Activated CD8-positive, alpha-beta T cell treated with anti-CD3 and anti-CD28 coated beads, Interleukin-2, amount 10 ng/mL, durations not matched to agents 7 days and 5 days (primary cell): ENCODE results near the gene GCDH. TPM values are rescaled to one million over a fixed set of nuclear protein-coding genes. Genes with fewer than 3 reads are reported as not detected.

ENCODE experiments used
- ATAC-seq: fragments of 150-1000 bp; cut with Tn5 transposase; one replicate; pipeline ENCODE4 v1.10.0; 2021; ENCODE audit warnings: moderate library complexity
- CTCF ChIA-PET: fragments of 350-600 bp; sonication (Branson Sonifier 250); formaldehyde crosslinking; loops from one replicate; lab custom pipeline; 2021; ENCODE audit warnings: antibody characterized with exemption; lab: Charles Lee
- POLR2A ChIA-PET: fragments of 350-600 bp; sonication (Branson Sonifier 250); formaldehyde crosslinking; loops from one replicate; lab custom pipeline; 2021; ENCODE audit warnings: antibody characterized with exemption; lab: Charles Lee
- DNase-seq: peaks from one replicate; pipeline ENCODE4 v3.0.0-alpha.2; 2020
- H3K27ac Mint-ChIP-seq: one replicate; pipeline ENCODE4 v1.8.0; 2021; ENCODE audit warnings: mild to moderate bottlenecking, mixed read lengths
- H3K27me3 Mint-ChIP-seq: one replicate; pipeline ENCODE4 v1.8.0; 2021; ENCODE audit warnings: low read depth, mixed read lengths
- H3K36me3 Mint-ChIP-seq: one replicate; pipeline ENCODE4 v1.8.0; 2021; ENCODE audit warnings: low read depth, mixed read lengths
- H3K4me1 Mint-ChIP-seq: one replicate; pipeline ENCODE4 v1.8.0; 2021; ENCODE audit warnings: low read depth, mixed read lengths
- H3K4me3 Mint-ChIP-seq: one replicate; pipeline ENCODE4 v1.8.0; 2021; ENCODE audit warnings: mild to moderate bottlenecking, mixed read lengths
- H3K9me3 Mint-ChIP-seq: one replicate; pipeline ENCODE4 v1.8.0; 2022; ENCODE audit warnings: mixed read lengths; ENCODE audit not compliant: insufficient read depth
- microRNA-seq: library from miRNA; unstranded; fragments of <30 nt; microRNA quantifications from one replicate; pipeline ENCODE4 v1.2.0, GENCODE V29; 2022
- total RNA-seq, 2 experiments: library from RNA; stranded (reverse); gene quantifications; one replicate each; pipeline ENCODE4 v1.2.3, GENCODE V29; 2021

Gene GCDH
- total RNA-seq, 2 experiments from 2014 or later, result 39.5 to 42.5 TPM

GRCh38 chr19:12944104-12944674 is 53.2 kb downstream of the GCDH start:
- H3K36me3 Mint-ChIP-seq, result peaks cover 91% of the 10 kb centered on the region
- no peak for ATAC-seq
- H3K9me3 Mint-ChIP-seq, result no peaks in the 10 kb centered on the region
- no peak for DNase-seq
- H3K27me3 Mint-ChIP-seq, result no peaks in the 10 kb centered on the region
- POLR2A ChIA-PET, result interaction anchor here (0.8 to 0.9 kb wide), 2 partner anchors 10 to 11 kb away, joined by 3 to 4 read pairs; partner anchors contain the start of gene FARSA
- H3K4me1 Mint-ChIP-seq, result peaks cover 76% of the 10 kb centered on the region
- CTCF ChIA-PET, result interaction anchor here (0.8 to 1.0 kb wide), 2 partner anchors 53 to 58 kb away, joined by 3 read pairs; partner anchors contain the start of gene GCDH
- H3K27ac Mint-ChIP-seq, result peak overlapping the region; percentile 65
- no peak overlapping the region for H3K4me3 Mint-ChIP-seq

DNA sequence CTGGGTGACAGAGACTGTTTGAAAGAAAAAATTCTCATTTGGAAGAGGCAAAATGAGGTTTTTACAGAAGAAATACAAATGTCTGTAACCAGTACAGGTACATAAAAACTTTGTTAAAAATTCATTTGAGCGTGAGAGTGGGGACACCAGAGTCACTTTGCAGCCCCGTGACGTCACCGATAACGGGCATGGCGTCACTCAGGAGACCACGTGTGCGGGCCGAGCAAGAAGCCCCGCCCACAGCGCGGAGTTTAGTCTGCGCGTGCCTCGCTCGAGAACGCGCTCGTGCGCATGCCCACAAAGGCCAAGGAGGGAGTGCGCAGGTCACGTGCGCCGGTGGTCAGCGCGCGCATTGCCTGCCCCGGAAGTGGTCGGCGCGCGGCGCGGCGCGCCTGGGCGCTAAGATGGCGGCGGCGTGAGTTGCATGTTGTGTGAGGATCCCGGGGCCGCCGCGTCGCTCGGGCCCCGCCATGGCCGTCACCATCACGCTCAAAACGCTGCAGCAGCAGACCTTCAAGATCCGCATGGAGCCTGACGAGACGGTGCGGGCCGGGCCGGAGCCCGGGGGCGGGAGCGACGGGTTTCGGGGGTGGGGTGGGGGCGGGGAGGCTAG is 54.6 kb downstream of the GCDH start, which contains the start of gene RAD23A:
Gene RAD23A (plus strand): TSS at position 384 of the 613 bp plus-strand sequence. CDS start 87 bp downstream, at position 471.
- DNase-seq (peak; percentile 98), ATAC-seq (peak; percentile 76)
- Mint-ChIP-seq H3K4me3 (peak within 1 kb of the TSS; percentile 91), H3K27me3 (no peaks in the 10 kb centered on the region), H3K27ac (peak within 1 kb of the TSS; percentile 96), H3K36me3 (peaks cover 88% of the 10 kb centered on the region), H3K9me3 (no peaks in the 10 kb centered on the region), H3K4me1 (peaks cover 72% of the 10 kb centered on the region)
- ChIA-PET CTCF (interaction anchor here (1.0 to 1.2 kb wide), 3 partner anchors 8 to 20 kb away, joined by 3 to 9 read pairs (median 5); partner anchors contain the start of gene CALR), POLR2A (interaction anchor here (0.9 to 1.3 kb wide), 4 partner anchors 8 to 153 kb away, joined by 3 to 7 read pairs (median 4); partner anchors contain the start of genes CALR and GADD45GIP1)

GRCh38 chr19:12946092-12946721 is 55.2 kb downstream of the GCDH start:
- ATAC-seq (peak; percentile 70), DNase-seq (peak; percentile 69)
- Mint-ChIP-seq H3K36me3 (peaks cover 88% of the 10 kb centered on the region), H3K27ac (peak overlapping the region; percentile 92), H3K27me3 (no peaks in the 10 kb centered on the region), H3K4me3 (peak overlapping the region; percentile 91), H3K4me1 (peaks cover 72% of the 10 kb centered on the region), H3K9me3 (no peaks in the 10 kb centered on the region)
- ChIA-PET CTCF (interaction anchor here (1.0 to 1.6 kb wide), 5 partner anchors 8 to 61 kb away, joined by 3 to 9 read pairs (median 5); partner anchors contain the start of gene CALR), POLR2A (interaction anchor here (0.7 to 1.3 kb wide), 6 partner anchors 8 to 154 kb away, joined by 3 to 7 read pairs (median 4); partner anchors contain the start of genes CALR, GADD45GIP1 and JUNB)

GRCh38 chr19:12946731-12947496 is 56.0 kb downstream of the GCDH start:
- H3K9me3 Mint-ChIP-seq, result no peaks in the 10 kb centered on the region
- ATAC-seq, result no peak
- H3K4me3 Mint-ChIP-seq, result peak overlapping the region; percentile 91
- ChIA-PET CTCF (interaction anchor here (0.6 to 2.1 kb wide), 7 partner anchors 8 to 62 kb away, joined by 3 to 17 read pairs (median 5); partner anchors contain the start of gene CALR), POLR2A (interaction anchor here (0.7 to 1.3 kb wide), 7 partner anchors 9 to 155 kb away, joined by 3 to 7 read pairs (median 3); partner anchors contain the start of genes CALR, GADD45GIP1 and JUNB)
- H3K27ac Mint-ChIP-seq, result peak overlapping the region; percentile 92
- no peaks in the 10 kb centered on the region for H3K27me3 Mint-ChIP-seq
- peaks cover 73% of the 10 kb centered on the region for H3K4me1 Mint-ChIP-seq
- peaks cover 87% of the 10 kb centered on the region for H3K36me3 Mint-ChIP-seq
- DNase-seq, result no peak

GRCh38 chr19:12947702-12948611 is 57.0 kb downstream of the GCDH start:
- peaks cover 71% of the 10 kb centered on the region for H3K4me1 Mint-ChIP-seq
- ChIA-PET POLR2A (interaction anchor here (1.0 to 1.3 kb wide), 4 partner anchors 10 to 17 kb away, joined by 3 to 6 read pairs (median 4); partner anchors contain the start of genes CALR and FARSA), CTCF (interaction anchor here (0.5 to 2.1 kb wide), 3 partner anchors 18 to 720 kb away, joined by 3 to 17 read pairs (median 9); no protein-coding TSS in a partner anchor)
- no peak for ATAC-seq
- H3K4me3 Mint-ChIP-seq, result no peak overlapping the region
- no peak for DNase-seq
- peaks cover 83% of the 10 kb centered on the region for H3K36me3 Mint-ChIP-seq
- H3K9me3 Mint-ChIP-seq, result no peaks in the 10 kb centered on the region
- peak overlapping the region; percentile 54 for H3K27ac Mint-ChIP-seq
- no peaks in the 10 kb centered on the region for H3K27me3 Mint-ChIP-seq

DNA sequence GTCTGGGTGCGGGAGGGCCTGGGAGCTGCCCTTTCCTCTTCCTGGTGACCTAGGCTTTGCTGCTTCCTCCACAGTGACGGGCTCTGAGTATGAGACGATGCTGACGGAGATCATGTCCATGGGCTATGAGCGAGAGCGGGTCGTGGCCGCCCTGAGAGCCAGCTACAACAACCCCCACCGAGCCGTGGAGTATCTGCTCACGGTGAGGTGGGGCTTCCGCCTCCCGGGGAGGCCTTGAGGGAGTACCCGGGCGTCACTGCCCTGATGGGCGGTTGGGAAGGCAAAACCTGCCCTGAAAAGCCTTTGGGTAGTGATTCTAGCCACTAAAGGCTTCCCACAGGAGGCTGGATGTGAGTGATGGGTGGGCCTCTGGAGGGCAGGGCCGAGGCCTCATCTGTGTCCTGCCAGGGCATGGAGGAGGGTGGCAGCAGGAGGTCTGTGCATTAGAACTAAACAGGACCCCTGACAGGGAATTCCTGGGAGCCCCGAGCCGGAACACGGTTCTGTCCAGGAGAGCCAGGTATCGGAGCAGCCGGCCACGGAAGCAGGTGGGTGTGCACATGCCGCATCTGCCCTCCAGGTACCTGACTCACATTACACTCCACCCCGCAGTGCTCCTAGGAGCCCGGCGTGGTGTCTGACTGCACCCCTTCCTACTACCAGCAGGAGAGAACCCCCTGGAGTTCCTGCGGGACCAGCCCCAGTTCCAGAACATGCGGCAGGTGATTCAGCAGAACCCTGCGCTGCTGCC is 57.8 kb downstream of the GCDH start:
- H3K9me3 Mint-ChIP-seq, result no peaks in the 10 kb centered on the region
- POLR2A ChIA-PET, result interaction anchor here (1.0 to 1.5 kb wide), 4 partner anchors 11 to 204 kb away, joined by 3 to 6 read pairs (median 4); partner anchors contain the start of genes CALR and FARSA

More for the DNA sequence above, 57.8 kb downstream of the GCDH start:
- Mint-ChIP-seq H3K4me3 (no peak overlapping the region), H3K36me3 (peaks cover 81% of the 10 kb centered on the region), H3K4me1 (peaks cover 68% of the 10 kb centered on the region), H3K27ac (no peak overlapping the region), H3K27me3 (no peaks in the 10 kb centered on the region)
- ATAC-seq (no peak), DNase-seq (no peak)
- CTCF ChIA-PET, result interaction anchor here (1.2 to 2.1 kb wide), 2 partner anchors 17 kb away, joined by 4 to 17 read pairs; no protein-coding TSS in a partner anchor

Small RNA genes lying within 50 kb of the gene (microRNA-seq; reads per million reads assigned to microRNA genes)
- gene MIR5695, result not detected
- 6.3 reads per million, percentile 8 among the genes with 10 or more reads in this experiment for gene MIR6515
- not detected for gene MIR6794

Other genes with a start within 250 kb of the GCDH start
- 100 to 1,000 TPM in 1 of 2 experiments, 10 to 100 TPM in 1; 95.5 to 102 TPM for gene MAN2B1, start 224.4 kb upstream of the GCDH start, total RNA-seq
- gene WDR83, start 224.4 kb upstream of the GCDH start, total RNA-seq, result 10 to 100 TPM; 16.4 to 19.4 TPM
- gene DHPS, start 209.3 kb upstream of the GCDH start, total RNA-seq, result 100 to 1,000 TPM; 109 to 121 TPM
- not detected for gene GNG14, start 203.2 kb upstream of the GCDH start, total RNA-seq
- 1 to 10 TPM; 6.0 to 6.1 TPM for gene FBXW9, start 194.5 kb upstream of the GCDH start, total RNA-seq
- 10 to 100 TPM; 84.3 to 93.1 TPM for gene TNPO2, start 167.2 kb upstream of the GCDH start, total RNA-seq
- gene TRIR, start 156.5 kb upstream of the GCDH start, total RNA-seq, result 100 to 1,000 TPM; 206 to 228 TPM
- 10 to 100 TPM; 66.8 to 71.5 TPM for gene GET3, start 153.7 kb upstream of the GCDH start, total RNA-seq
- gene BEST2, start 139.4 kb upstream of the GCDH start, total RNA-seq, result not detected
- 10 to 100 TPM; 14.4 to 16.9 TPM for gene HOOK2, start 115.6 kb upstream of the GCDH start, total RNA-seq
- 10 to 100 TPM; 90.4 to 92.9 TPM for gene JUNB, start 99.7 kb upstream of the GCDH start, total RNA-seq
- 100 to 1,000 TPM; 250 to 267 TPM for gene PRDX2, start 89.4 kb upstream of the GCDH start, total RNA-seq
- 10 to 100 TPM; 17.7 to 30.9 TPM for gene THSD8, start 89.1 kb upstream of the GCDH start, total RNA-seq
- gene RNASEH2A, start 84.6 kb upstream of the GCDH start, total RNA-seq, result 10 to 100 TPM; 49.2 to 64.0 TPM
- not detected for gene RTBDN, start 56.6 kb upstream of the GCDH start, total RNA-seq
- 1 to 10 TPM in 1 of 2 experiments, under 1 TPM in 1; 0.89 to 1.3 TPM for gene MAST1, start 52.6 kb upstream of the GCDH start, total RNA-seq
- gene DNASE2, start 9.7 kb upstream of the GCDH start, total RNA-seq, result 10 to 100 TPM; 26.1 to 27.4 TPM
- under 1 TPM in 1 of 2 experiments, not detected in 1; 0.21 TPM for gene KLF1, start 4.0 kb upstream of the GCDH start, total RNA-seq
- gene SYCE2, start 28.1 kb downstream of the GCDH start, total RNA-seq, result 1 to 10 TPM; 3.4 to 3.9 TPM
- gene FARSA, start 42.6 kb downstream of the GCDH start, total RNA-seq, result 100 to 1,000 TPM in 1 of 2 experiments, 10 to 100 TPM in 1; 98.8 to 106 TPM
- 100 to 1,000 TPM; 875 to 886 TPM for gene CALR, start 47.4 kb downstream of the GCDH start, total RNA-seq
- 100 to 1,000 TPM; 138 to 140 TPM for gene RAD23A, start 54.7 kb downstream of the GCDH start, total RNA-seq
- gene GADD45GIP1, start 66.1 kb downstream of the GCDH start, total RNA-seq, result 10 to 100 TPM; 23.4 to 25.4 TPM
- gene DAND5, start 78.4 kb downstream of the GCDH start, total RNA-seq, result under 1 TPM; 0.21 to 0.34 TPM
- gene NFIX, start 104.3 kb downstream of the GCDH start, total RNA-seq, result 1 to 10 TPM in 1 of 2 experiments, under 1 TPM in 1; 0.40 to 1.4 TPM
- gene LYL1, start 211.7 kb downstream of the GCDH start, total RNA-seq, result 1 to 10 TPM; 3.3 to 3.8 TPM
- gene TRMT1, start 225.6 kb downstream of the GCDH start, total RNA-seq, result 10 to 100 TPM; 59.8 to 60.3 TPM
- 10 to 100 TPM; 74.6 to 84.8 TPM for gene NACC1, start 227.1 kb downstream of the GCDH start, total RNA-seq